Measurements from ENCODE around the gene MYO5A.
"Not testable (repeated sequence)": the region's sequence is repeated elsewhere in the genome, so short reads cannot be mapped to it uniquely, and the experiment has no call there.

Gene MYO5A

DNA sequence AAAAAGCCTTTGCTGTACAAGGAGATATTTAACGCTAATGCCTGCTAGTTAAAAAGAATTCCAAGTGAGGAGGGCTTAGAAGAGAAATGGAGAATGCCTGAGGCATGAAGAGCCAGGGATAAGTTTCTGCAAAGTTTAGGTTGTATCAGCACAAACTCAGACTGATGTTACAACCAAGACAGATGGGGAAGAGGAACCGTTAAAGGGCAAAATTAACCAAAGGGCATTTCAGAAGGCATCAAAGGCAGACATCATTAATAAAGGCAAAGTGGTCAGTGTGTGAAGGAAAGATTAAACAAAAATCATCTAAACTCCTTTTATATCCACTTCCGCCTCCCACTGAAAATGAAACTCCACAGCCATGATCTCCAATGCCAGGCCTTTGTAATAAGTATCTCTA is 7.0 kb downstream of the MYO5A start:
- Histone ChIP-seq H3K27me3 (ENCODE audit: control insufficient read depth in 1 of 2, insufficient read depth in 2 of 2, low read length in 2 of 2) (no peaks in the 10 kb centered on the region), H3K9me3 (ENCODE audit: control insufficient read depth in 2 of 2, low read length in 2 of 2) (no peaks in the 10 kb centered on the region), H3K27ac (ENCODE audit: low read length) (no peak overlapping the region), H3K4me3 (ENCODE audit: low read length in 2 of 2) (no peak overlapping the region), H3K4me1 (ENCODE audit: control insufficient read depth, insufficient read depth, low read length) (no peaks in the 10 kb centered on the region), H3K36me3 (ENCODE audit: control insufficient read depth in 2 of 2, insufficient read depth in 2 of 2, low read length in 2 of 2) (no peaks in the 10 kb centered on the region), H3K9ac (ENCODE audit: low read length in 2 of 2) (no peak overlapping the region)

GRCh38 chr15:52520421-52520820 is 8.3 kb downstream of the MYO5A start:
- H3K4me1 ChIP-seq (ENCODE audit: control insufficient read depth, insufficient read depth, low read length) = no peaks in the 10 kb centered on the region
- no peak overlapping the region for H3K27ac ChIP-seq (ENCODE audit: low read length)
- H3K36me3 ChIP-seq (ENCODE audit: control insufficient read depth in 2 of 2, insufficient read depth in 2 of 2, low read length in 2 of 2) = no peaks in the 10 kb centered on the region
- H3K9me3 ChIP-seq (ENCODE audit: control insufficient read depth in 2 of 2, low read length in 2 of 2) = no peaks in the 10 kb centered on the region
- H3K27me3 ChIP-seq (ENCODE audit: control insufficient read depth in 1 of 2, insufficient read depth in 2 of 2, low read length in 2 of 2) = no peaks in the 10 kb centered on the region
- no peak overlapping the region for H3K9ac ChIP-seq (ENCODE audit: low read length in 2 of 2)
- no peak overlapping the region for H3K4me3 ChIP-seq (ENCODE audit: low read length in 2 of 2)

DNA sequence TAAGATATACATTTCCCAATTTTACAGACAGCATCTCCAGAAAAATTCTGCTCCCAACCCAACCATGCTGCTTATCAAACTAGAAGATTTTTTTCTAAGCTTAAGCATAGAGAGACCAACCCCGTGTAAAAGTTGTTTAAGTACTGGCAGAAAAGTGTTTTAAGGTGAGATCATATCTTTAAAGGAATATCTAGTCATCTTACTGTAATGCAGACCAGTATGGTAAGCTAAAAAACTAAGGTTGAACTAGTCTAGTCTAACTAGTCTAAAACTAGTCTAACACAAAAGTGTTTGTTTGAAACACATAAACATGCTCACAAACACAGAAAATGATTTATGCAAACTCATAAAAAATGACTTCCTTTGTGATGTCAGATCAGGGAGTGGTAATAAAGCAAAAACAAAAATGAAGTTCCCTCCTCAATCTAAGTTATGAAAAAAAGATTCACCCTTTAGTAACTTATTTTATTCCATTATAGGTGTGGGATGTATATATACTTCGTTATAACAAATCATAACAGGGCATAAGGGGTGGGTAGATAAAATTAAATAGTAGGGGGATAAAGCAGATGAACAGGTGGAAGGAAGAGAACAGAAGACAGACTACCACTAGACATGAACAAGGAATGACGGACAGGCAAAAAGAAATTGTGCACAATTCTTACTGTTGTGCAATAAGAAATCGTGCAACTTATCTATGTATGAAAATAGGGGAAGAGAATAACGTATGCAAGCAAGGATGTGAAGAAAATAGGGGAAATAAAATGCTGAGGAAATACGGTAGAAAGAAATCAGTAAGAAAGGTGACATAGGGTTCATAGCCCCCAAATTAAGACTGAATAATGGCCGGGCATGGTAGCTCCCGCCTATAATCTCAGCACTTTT is 10.0 kb downstream of the MYO5A start:
- Histone ChIP-seq H3K4me1 (ENCODE audit: control insufficient read depth, insufficient read depth, low read length) (no peaks in the 10 kb centered on the region), H3K36me3 (ENCODE audit: control insufficient read depth in 2 of 2, insufficient read depth in 2 of 2, low read length in 2 of 2) (no peaks in the 10 kb centered on the region), H3K27ac (ENCODE audit: low read length) (no peak overlapping the region), H3K9me3 (ENCODE audit: control insufficient read depth in 2 of 2, low read length in 2 of 2) (no peaks in the 10 kb centered on the region), H3K4me3 (ENCODE audit: low read length in 2 of 2) (no peak overlapping the region), H3K9ac (ENCODE audit: low read length in 2 of 2) (no peak overlapping the region), H3K27me3 (ENCODE audit: control insufficient read depth in 1 of 2, insufficient read depth in 2 of 2, low read length in 2 of 2) (no peaks in the 10 kb centered on the region)

GRCh38 chr15:52517014-52517413 is 11.7 kb downstream of the MYO5A start:
- no peaks in the 10 kb centered on the region for H3K36me3 ChIP-seq (ENCODE audit: control insufficient read depth in 2 of 2, insufficient read depth in 2 of 2, low read length in 2 of 2)
- no peaks in the 10 kb centered on the region for H3K4me1 ChIP-seq (ENCODE audit: control insufficient read depth, insufficient read depth, low read length)
- H3K4me3 ChIP-seq (ENCODE audit: low read length in 2 of 2) = no peak overlapping the region
- H3K9me3 ChIP-seq (ENCODE audit: control insufficient read depth in 2 of 2, low read length in 2 of 2) = no peaks in the 10 kb centered on the region
- H3K27ac ChIP-seq (ENCODE audit: low read length) = no peak overlapping the region
- H3K9ac ChIP-seq (ENCODE audit: low read length in 2 of 2) = no peak overlapping the region
- no peaks in the 10 kb centered on the region for H3K27me3 ChIP-seq (ENCODE audit: control insufficient read depth in 1 of 2, insufficient read depth in 2 of 2, low read length in 2 of 2)

GRCh38 chr15:52515343-52515742 is 13.3 kb downstream of the MYO5A start:
- H3K36me3 ChIP-seq (ENCODE audit: control insufficient read depth in 2 of 2, insufficient read depth in 2 of 2, low read length in 2 of 2) = no peaks in the 10 kb centered on the region
- H3K4me1 ChIP-seq (ENCODE audit: control insufficient read depth, insufficient read depth, low read length) = peaks cover 4% of the 10 kb centered on the region
- no peaks in the 10 kb centered on the region for H3K27me3 ChIP-seq (ENCODE audit: control insufficient read depth in 1 of 2, insufficient read depth in 2 of 2, low read length in 2 of 2)
- no peak overlapping the region for H3K27ac ChIP-seq (ENCODE audit: low read length)
- no peak overlapping the region for H3K9ac ChIP-seq (ENCODE audit: low read length in 2 of 2)
- H3K4me3 ChIP-seq (ENCODE audit: low read length in 2 of 2) = no peak overlapping the region
- H3K9me3 ChIP-seq (ENCODE audit: control insufficient read depth in 2 of 2, low read length in 2 of 2) = no peaks in the 10 kb centered on the region

GRCh38 chr15:52514482-52514881 is 14.2 kb downstream of the MYO5A start:
- no peaks in the 10 kb centered on the region for H3K9me3 ChIP-seq (ENCODE audit: control insufficient read depth in 2 of 2, low read length in 2 of 2)
- peaks cover 4% of the 10 kb centered on the region for H3K4me1 ChIP-seq (ENCODE audit: control insufficient read depth, insufficient read depth, low read length)
- H3K27me3 ChIP-seq (ENCODE audit: control insufficient read depth in 1 of 2, insufficient read depth in 2 of 2, low read length in 2 of 2) = no peaks in the 10 kb centered on the region

DNA sequence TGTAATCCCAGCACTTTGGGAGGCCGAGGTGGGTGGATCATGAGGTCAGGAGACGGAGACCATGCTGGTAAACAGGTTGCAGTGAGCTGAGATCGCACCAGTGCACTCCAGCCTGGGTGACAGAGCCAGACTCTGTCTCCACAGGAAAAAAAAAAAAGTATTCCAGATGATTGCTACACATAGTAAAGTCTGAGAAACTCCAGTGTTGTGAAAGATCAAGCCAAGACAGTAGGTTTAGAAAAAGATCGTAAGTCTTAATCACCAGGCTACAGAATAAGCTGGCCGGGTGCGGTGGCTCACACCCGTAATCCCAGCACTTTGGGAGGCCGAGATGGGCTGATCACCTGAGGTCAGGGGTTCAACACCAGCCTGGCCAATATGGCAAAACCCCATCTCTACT is 15.8 kb downstream of the MYO5A start:
- not testable (repeated sequence) for H3K36me3 ChIP-seq (ENCODE audit: control insufficient read depth in 2 of 2, insufficient read depth in 2 of 2, low read length in 2 of 2); H3K27ac ChIP-seq (ENCODE audit: low read length); H3K9ac ChIP-seq (ENCODE audit: low read length in 2 of 2); H3K4me1 ChIP-seq (ENCODE audit: control insufficient read depth, insufficient read depth, low read length); H3K27me3 ChIP-seq (ENCODE audit: control insufficient read depth in 1 of 2, insufficient read depth in 2 of 2, low read length in 2 of 2); H3K4me3 ChIP-seq (ENCODE audit: low read length in 2 of 2); H3K9me3 ChIP-seq (ENCODE audit: control insufficient read depth in 2 of 2, low read length in 2 of 2)

More at GRCh38 chr15:52514482-52514881, 14.2 kb downstream of the MYO5A start:
- Histone ChIP-seq H3K36me3 (ENCODE audit: control insufficient read depth in 2 of 2, insufficient read depth in 2 of 2, low read length in 2 of 2) (no peaks in the 10 kb centered on the region), H3K4me3 (ENCODE audit: low read length in 2 of 2) (no peak overlapping the region), H3K27ac (ENCODE audit: low read length) (no peak overlapping the region), H3K9ac (ENCODE audit: low read length in 2 of 2) (no peak overlapping the region)

GRCh38 chr15:52511084-52511483 is 17.6 kb downstream of the MYO5A start:
- Histone ChIP-seq H3K9me3 (ENCODE audit: control insufficient read depth in 2 of 2, low read length in 2 of 2) (no peaks in the 10 kb centered on the region), H3K27me3 (ENCODE audit: control insufficient read depth in 1 of 2, insufficient read depth in 2 of 2, low read length in 2 of 2) (no peaks in the 10 kb centered on the region), H3K27ac (ENCODE audit: low read length) (no peak overlapping the region), H3K4me3 (ENCODE audit: low read length in 2 of 2) (no peak overlapping the region), H3K36me3 (ENCODE audit: control insufficient read depth in 2 of 2, insufficient read depth in 2 of 2, low read length in 2 of 2) (no peaks in the 10 kb centered on the region), H3K9ac (ENCODE audit: low read length in 2 of 2) (no peak overlapping the region), H3K4me1 (ENCODE audit: control insufficient read depth, insufficient read depth, low read length) (peaks cover 4% of the 10 kb centered on the region)

GRCh38 chr15:52509500-52510245 is 19.0 kb downstream of the MYO5A start:
- Histone ChIP-seq H3K4me3 (ENCODE audit: low read length in 2 of 2) (no peak overlapping the region), H3K27ac (ENCODE audit: low read length) (no peak overlapping the region), H3K36me3 (ENCODE audit: control insufficient read depth in 2 of 2, insufficient read depth in 2 of 2, low read length in 2 of 2) (no peaks in the 10 kb centered on the region), H3K9ac (ENCODE audit: low read length in 2 of 2) (no peak overlapping the region), H3K4me1 (ENCODE audit: control insufficient read depth, insufficient read depth, low read length) (peaks cover 4% of the 10 kb centered on the region), H3K27me3 (ENCODE audit: control insufficient read depth in 1 of 2, insufficient read depth in 2 of 2, low read length in 2 of 2) (no peaks in the 10 kb centered on the region), H3K9me3 (ENCODE audit: control insufficient read depth in 2 of 2, low read length in 2 of 2) (no peaks in the 10 kb centered on the region)

DNA sequence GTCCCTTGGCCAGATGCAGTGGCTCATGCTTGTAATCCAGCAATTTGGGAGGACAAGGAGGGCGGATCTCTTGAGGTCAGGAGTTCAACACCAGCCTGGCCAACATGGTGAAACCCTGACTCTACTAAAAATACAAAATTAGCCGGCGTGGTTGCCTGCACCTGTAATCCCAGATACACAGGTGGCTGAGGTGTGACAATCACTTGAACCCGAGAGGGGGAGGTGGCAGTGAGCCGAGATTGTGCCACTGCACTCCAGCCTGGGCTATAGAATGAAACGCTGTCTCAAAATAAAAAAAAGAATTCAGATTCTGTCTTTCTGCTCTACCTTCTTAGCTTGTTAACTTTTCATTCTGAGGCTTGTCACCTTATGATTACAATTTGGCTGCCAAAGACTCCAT is 22.1 kb downstream of the MYO5A start:
- H3K9me3 ChIP-seq (ENCODE audit: control insufficient read depth in 2 of 2, low read length in 2 of 2) = no peaks in the 10 kb centered on the region
- H3K4me3 ChIP-seq (ENCODE audit: low read length in 2 of 2) = no peak overlapping the region
- peaks cover 4% of the 10 kb centered on the region for H3K4me1 ChIP-seq (ENCODE audit: control insufficient read depth, insufficient read depth, low read length)
- no peaks in the 10 kb centered on the region for H3K36me3 ChIP-seq (ENCODE audit: control insufficient read depth in 2 of 2, insufficient read depth in 2 of 2, low read length in 2 of 2)
- H3K27me3 ChIP-seq (ENCODE audit: control insufficient read depth in 1 of 2, insufficient read depth in 2 of 2, low read length in 2 of 2) = no peaks in the 10 kb centered on the region
- H3K27ac ChIP-seq (ENCODE audit: low read length) = no peak overlapping the region
- H3K9ac ChIP-seq (ENCODE audit: low read length in 2 of 2) = no peak overlapping the region

DNA sequence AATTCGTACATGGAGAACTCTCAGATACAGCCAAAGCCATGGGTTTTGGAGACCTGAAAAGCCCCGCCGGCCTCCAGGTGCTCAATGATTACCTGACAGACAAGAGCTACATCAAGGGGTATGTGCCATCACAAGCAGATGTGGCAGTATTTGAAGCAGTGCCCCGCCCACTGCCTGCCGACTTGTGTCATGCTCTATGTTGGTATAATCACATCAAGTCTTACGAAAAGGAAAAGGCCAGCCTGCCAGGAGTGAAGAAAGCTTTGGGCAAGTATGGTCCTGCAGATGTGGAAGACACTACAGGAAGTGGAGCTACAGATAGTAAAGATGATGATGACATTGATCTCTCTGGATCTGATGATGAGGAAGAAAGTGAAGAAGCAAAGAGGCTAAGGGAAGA is 23.5 kb downstream of the MYO5A start:
- H3K27me3 ChIP-seq (ENCODE audit: control insufficient read depth in 1 of 2, insufficient read depth in 2 of 2, low read length in 2 of 2) = no peaks in the 10 kb centered on the region
- H3K4me3 ChIP-seq (ENCODE audit: low read length in 2 of 2) = no peak overlapping the region
- no peak overlapping the region for H3K9ac ChIP-seq (ENCODE audit: low read length in 2 of 2)
- H3K36me3 ChIP-seq (ENCODE audit: control insufficient read depth in 2 of 2, insufficient read depth in 2 of 2, low read length in 2 of 2) = no peaks in the 10 kb centered on the region
- H3K4me1 ChIP-seq (ENCODE audit: control insufficient read depth, insufficient read depth, low read length) = no peaks in the 10 kb centered on the region
- H3K9me3 ChIP-seq (ENCODE audit: control insufficient read depth in 2 of 2, low read length in 2 of 2) = no peaks in the 10 kb centered on the region
- H3K27ac ChIP-seq (ENCODE audit: low read length) = no peak overlapping the region
